GM18951 (cell line): ENCODE results near the gene SHH.
"Not testable (repeated sequence)": the region's sequence is repeated elsewhere in the genome, so short reads cannot be mapped to it uniquely, and the experiment has no call there.

ENCODE experiments used
- POLR2A ChIP-seq: IDR thresholded peaks from 4 replicates; pipeline ENCODE4 v1.6.1; 2011; ENCODE audit warnings: mild to moderate bottlenecking; ENCODE audit not compliant: insufficient read length, insufficient read depth; ENCODE audit errors: extremely low read depth
- in situ Hi-C: fragments of 300-500 bp; cut with MboI; formaldehyde crosslinking; loops from one replicate; pipeline ENCODE4 v1.12.0; 2022; ENCODE audit warnings: low sequenced_read_pairs, mixed read lengths, inconsistent platforms; ENCODE audit not compliant: unreplicated experiment

Gene SHH

GRCh38 chr7:155848691-155849669 lies 36.7 kb upstream of the SHH start:
- in situ Hi-C loops: no loop called here
- TF ChIP-seq POLR2A: no peak

DNA sequence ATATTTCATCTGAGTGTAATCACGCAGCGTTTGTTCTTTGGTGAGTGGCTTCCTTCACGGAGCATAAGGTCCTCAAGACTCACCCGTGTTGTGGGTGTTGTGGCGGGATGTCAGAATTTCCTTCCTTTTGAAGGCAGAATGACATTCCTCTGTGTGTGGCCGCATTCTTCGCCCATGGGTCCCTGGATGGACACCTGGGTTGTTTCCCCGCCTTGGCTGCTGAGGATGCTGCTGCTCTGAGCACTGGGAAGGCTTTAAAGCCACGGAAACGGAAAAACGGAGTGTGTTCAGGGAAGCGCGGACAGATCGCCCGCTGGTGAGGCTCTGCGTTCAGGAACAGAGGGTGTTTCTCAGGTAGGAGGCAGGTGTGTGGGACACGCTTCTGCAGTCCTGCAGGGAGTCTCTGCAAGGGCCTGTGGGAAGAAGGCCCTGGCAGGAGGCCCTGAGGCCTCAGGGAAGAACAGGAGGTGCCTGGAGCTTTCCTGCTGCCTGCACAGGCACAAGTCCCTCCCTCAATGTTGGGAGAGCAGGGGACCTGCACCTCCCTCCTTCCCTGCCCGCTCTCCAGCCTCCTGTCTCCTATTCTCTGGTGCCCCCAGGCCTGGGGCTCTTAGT lies 35.7 kb upstream of the SHH start:
- no peak for TF ChIP-seq POLR2A
- in situ Hi-C loops: no loop called here

DNA sequence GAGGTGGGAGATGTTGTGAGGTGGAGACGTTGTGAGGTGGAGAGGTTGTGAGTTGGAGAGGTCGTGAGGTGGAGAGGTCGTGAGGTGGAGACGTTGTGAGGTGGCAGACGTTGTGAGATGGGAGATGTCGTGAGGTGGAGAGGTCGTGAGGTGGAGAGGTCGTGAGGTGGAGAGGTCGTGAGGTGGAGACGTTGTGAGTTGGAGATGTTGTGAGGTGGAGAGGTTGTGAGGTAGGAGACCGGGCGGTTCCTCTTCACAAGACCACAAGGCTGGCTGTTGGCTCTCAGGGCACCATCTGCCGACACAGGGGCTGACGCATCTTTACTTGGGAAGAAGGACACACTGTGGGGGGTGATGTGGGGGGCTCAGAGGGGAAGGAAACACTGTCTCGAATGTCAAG lies 34.7 kb upstream of the SHH start:
- TF ChIP-seq POLR2A: no peak
- in situ Hi-C loops: no loop called here

DNA sequence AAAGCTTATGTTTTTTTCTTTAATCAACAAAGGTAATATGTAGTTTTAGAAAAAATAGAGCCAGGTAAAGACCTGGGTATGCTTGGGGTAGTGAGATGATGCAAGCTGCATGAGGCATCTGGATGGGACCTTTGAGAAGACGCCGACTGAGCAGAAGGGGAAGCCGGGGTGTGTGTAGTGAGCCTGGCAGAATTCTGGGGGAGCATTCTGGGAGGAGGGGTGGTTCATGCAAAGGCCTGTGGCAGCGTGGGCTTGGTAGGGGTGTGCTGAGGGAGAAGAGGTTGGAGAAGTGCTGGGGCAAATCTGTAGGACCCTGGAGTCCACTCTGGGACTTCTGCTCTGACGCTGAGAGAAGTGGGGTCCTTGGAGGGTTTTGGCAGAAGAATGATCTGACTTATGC lies 33.9 kb upstream of the SHH start:
- in situ Hi-C loops: no loop called here
- no peak for TF ChIP-seq POLR2A

- no peak for TF ChIP-seq POLR2A
- in situ Hi-C loops: no loop called here
These were observed 33.0 kb upstream of the SHH start for GRCh38 chr7:155845226-155845625.

- in situ Hi-C loops: no loop called here
These were observed 32.3 kb upstream of the SHH start for GRCh38 chr7:155844526-155844925.

DNA sequence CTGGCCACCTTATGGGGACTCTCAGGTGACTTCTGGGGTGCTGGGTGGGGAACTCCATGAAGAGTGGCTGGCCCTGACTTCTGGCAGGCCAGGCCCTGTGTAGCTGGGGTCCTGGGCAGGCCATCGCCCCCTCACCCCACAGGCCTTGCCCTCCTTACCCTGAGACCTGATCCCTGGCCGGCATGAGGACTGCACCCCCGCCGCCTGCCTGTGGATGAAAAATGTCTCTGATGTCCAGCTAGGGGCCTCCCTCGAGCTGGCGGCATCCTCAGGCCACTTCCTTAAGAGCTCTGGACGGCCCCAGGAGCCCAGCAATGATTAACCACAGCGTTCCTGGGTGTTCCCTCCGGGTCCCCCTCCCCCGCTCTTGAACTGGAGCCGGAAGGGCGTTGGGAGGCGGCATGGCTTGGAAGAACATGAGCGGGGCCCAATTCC lies 31.8 kb upstream of the SHH start:
- TF ChIP-seq POLR2A: no peak

More at GRCh38 chr7:155844526-155844925, 32.3 kb upstream of the SHH start:
- no peak for TF ChIP-seq POLR2A

DNA sequence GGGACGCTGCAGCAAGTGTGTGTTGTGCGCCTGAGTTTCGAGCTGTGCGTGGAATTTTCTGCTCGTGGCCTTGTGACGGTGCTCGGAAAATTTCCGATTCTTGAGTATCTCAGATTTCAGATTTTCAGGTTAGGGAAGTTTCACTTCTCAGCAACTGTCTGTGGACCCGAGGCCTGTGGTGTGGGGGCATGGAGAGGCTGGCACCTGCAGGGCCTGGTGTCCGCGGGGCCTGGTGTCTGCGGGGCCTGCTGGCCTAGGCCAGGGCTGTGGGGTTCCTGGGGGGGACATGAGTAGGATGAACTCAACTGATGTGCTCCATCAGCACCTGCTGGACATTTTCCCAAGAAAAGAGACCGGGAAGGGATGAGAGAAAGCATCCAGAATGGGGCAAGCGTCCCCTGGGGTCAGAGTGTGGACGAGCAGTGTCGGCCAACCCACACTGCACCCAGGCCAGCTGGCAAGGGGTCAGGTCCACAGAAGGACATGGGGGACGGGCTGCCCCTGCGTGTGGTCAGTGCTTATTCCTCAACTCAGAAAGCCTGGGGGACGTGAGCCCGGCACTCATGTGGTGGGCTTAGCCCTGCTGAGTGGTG lies 31.3 kb upstream of the SHH start:
- in situ Hi-C loops: no loop called here
- TF ChIP-seq POLR2A: no peak

More for the DNA sequence above, 31.8 kb upstream of the SHH start:
- in situ Hi-C loops: no loop called here

- in situ Hi-C loops: no loop called here
- TF ChIP-seq POLR2A: no peak
These were observed 30.4 kb upstream of the SHH start for GRCh38 chr7:155842496-155843265.

DNA sequence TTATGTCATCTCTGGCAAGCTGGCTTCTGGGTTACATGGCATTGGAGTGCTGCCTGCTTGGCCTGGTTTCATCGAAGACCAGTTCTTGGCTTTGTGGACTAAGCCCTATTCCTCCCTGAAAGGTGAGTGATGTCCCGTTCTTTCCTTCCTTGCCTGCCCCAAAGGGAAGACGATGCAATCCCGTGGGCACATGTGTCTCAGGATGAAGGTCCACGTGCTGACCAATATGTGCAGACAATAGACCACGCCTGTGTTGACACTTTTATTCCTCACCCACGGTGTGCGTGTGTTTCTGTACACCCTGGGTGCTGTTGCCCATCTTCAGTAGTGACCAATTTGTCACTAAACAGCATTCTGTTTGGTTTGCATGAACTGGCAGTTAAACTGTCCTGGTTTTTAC lies 28.6 kb upstream of the SHH start:
- no peak for TF ChIP-seq POLR2A
- in situ Hi-C loops: no loop called here

GRCh38 chr7:155840262-155840885 lies 28.1 kb upstream of the SHH start:
- in situ Hi-C loops: no loop called here
- TF ChIP-seq POLR2A: no peak

DNA sequence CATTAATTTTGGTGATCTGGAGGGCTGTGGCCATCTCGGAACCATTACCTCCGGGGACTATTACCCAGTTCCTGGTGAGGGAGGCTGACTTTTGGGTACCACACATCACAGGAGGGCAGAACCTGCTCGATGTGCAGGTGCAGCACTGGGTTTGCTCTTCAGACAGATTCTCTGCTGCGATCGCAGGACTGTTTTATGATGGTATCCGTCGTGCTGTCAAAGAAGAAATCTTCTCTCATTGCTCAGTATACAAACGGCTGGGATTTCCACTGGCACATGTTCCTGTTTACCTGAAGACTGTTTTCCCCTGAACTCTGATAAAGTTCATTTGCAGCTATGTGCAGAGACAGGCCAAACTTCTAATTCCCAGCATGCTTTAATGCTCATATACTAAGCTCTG lies 27.2 kb upstream of the SHH start:
- in situ Hi-C loops: no loop called here
- no peak for TF ChIP-seq POLR2A

GRCh38 chr7:155838312-155838711 lies 26.0 kb upstream of the SHH start:
- in situ Hi-C loops: not testable (repeated sequence)
